Measurements from ENCODE around the gene NAGLU. TPM values are rescaled to one million over a fixed set of nuclear protein-coding genes. Genes with fewer than 3 reads are reported as not detected.

The NAGLU gene
- 28.3 TPM for polyA plus RNA-seq (2012; ENCODE audit: insufficient read depth, insufficient read length, low read depth)

GRCh38 chr17:42536048-42536371, at the start of gene NAGLU:
Gene NAGLU, plus strand, starts transcription at chr17:42536241. Its CDS starts 32 bp downstream, at chr17:42536273.
- H3K4me1 ChIP-seq = peaks cover 8% of the 10 kb centered on the region
- no peaks in the 10 kb centered on the region for H3K27me3 ChIP-seq
- DNase-seq = peak; percentile 98
- H3K36me3 ChIP-seq = peaks cover 14% of the 10 kb centered on the region
- H3K4me3 ChIP-seq (ENCODE audit: low read depth, low read length) = peak within 1 kb of the TSS; percentile 78
- H3K9me3 ChIP-seq = no peaks in the 10 kb centered on the region
- TF ChIP-seq CTCF (IDR thresholded peaks at IDR 0.05; ENCODE audit: low read depth, low read length) = no peak

GRCh38 chr17:42488032-42488431, 48.0 kb upstream of the NAGLU start:
- H3K4me1 ChIP-seq = no peaks in the 10 kb centered on the region
- no peak overlapping the region for H3K4me3 ChIP-seq (ENCODE audit: low read depth, low read length)
- TF ChIP-seq CTCF (IDR thresholded peaks at IDR 0.05; ENCODE audit: low read depth, low read length) = no peak
- H3K9me3 ChIP-seq = no peaks in the 10 kb centered on the region
- peaks cover 88% of the 10 kb centered on the region for H3K36me3 ChIP-seq
- no peaks in the 10 kb centered on the region for H3K27me3 ChIP-seq
- no peak for DNase-seq

- H3K9me3 ChIP-seq = no peaks in the 10 kb centered on the region
- no peak for TF ChIP-seq CTCF (IDR thresholded peaks at IDR 0.05; ENCODE audit: low read depth, low read length)
- no peaks in the 10 kb centered on the region for H3K27me3 ChIP-seq
- no peak overlapping the region for H3K4me3 ChIP-seq (ENCODE audit: low read depth, low read length)
- H3K4me1 ChIP-seq = no peaks in the 10 kb centered on the region
- H3K36me3 ChIP-seq = peaks cover 80% of the 10 kb centered on the region
- no peak for DNase-seq
Measured at GRCh38 chr17:42493319-42493718, 42.7 kb upstream of the NAGLU start.

GRCh38 chr17:42494673-42495072, 41.4 kb upstream of the NAGLU start:
- no peak for TF ChIP-seq CTCF (IDR thresholded peaks at IDR 0.05; ENCODE audit: low read depth, low read length)
- no peaks in the 10 kb centered on the region for H3K4me1 ChIP-seq
- H3K4me3 ChIP-seq (ENCODE audit: low read depth, low read length) = no peak overlapping the region
- H3K27me3 ChIP-seq = no peaks in the 10 kb centered on the region
- DNase-seq = no peak
- peaks cover 82% of the 10 kb centered on the region for H3K36me3 ChIP-seq
- H3K9me3 ChIP-seq = no peaks in the 10 kb centered on the region

GRCh38 chr17:42498828-42499227, 37.2 kb upstream of the NAGLU start:
- H3K4me1 ChIP-seq = no peaks in the 10 kb centered on the region
- TF ChIP-seq CTCF (IDR thresholded peaks at IDR 0.05; ENCODE audit: low read depth, low read length) = no peak

GRCh38 chr17:42502091-42502490, 34.0 kb upstream of the NAGLU start:
- no peak for TF ChIP-seq CTCF (IDR thresholded peaks at IDR 0.05; ENCODE audit: low read depth, low read length)
- H3K27me3 ChIP-seq = no peaks in the 10 kb centered on the region
- H3K36me3 ChIP-seq = peaks cover 77% of the 10 kb centered on the region

More at GRCh38 chr17:42498828-42499227, 37.2 kb upstream of the NAGLU start:
- Histone ChIP-seq H3K4me3 (ENCODE audit: low read depth, low read length) (no peak overlapping the region), H3K9me3 (no peaks in the 10 kb centered on the region), H3K27me3 (no peaks in the 10 kb centered on the region), H3K36me3 (peaks cover 83% of the 10 kb centered on the region)
- no peak for DNase-seq

More at GRCh38 chr17:42502091-42502490, 34.0 kb upstream of the NAGLU start:
- no peaks in the 10 kb centered on the region for H3K4me1 ChIP-seq
- DNase-seq = no peak
- H3K4me3 ChIP-seq (ENCODE audit: low read depth, low read length) = no peak overlapping the region
- H3K9me3 ChIP-seq = no peaks in the 10 kb centered on the region

All from BE2C (cell line).